IMR-90 (cell line): ENCODE measurements around the gene PRSS12. TPM values are rescaled to one million over a fixed set of nuclear protein-coding genes. Genes with fewer than 3 reads are reported as not detected.

ENCODE experiments used
- ATAC-seq: fragments of 200-7000 bp; cut with Tn5 transposase; 2 replicates; pipeline ENCODE4 v1.9.1; 2020; ENCODE audit warnings: low read depth, mild to moderate bottlenecking, moderate library complexity
- BruUV-seq: library from RNA; stranded (reverse); fragments of 400-500 nt; replicated peaks from 2 replicates; lab custom pipeline; 2021; lab: Mats Ljungman, UMichigan
- CTCF ChIA-PET: fragments of 300-600 bp; formaldehyde crosslinking; extraction: SDS; loops from one replicate; lab custom pipeline; 2021; ENCODE audit warnings: antibody characterized with exemption; lab: Yijun Ruan, JAX
- POLR2A ChIA-PET: fragments of 300-600 bp; sonication (Branson Sonifier 250); formaldehyde crosslinking; loops from one replicate; lab custom pipeline; 2022; ENCODE audit warnings: antibody characterized with exemption; ENCODE audit not compliant: unreplicated experiment; lab: Charles Lee
- DNase-seq: peaks from one replicate; pipeline ENCODE4 v3.0.0; 2013
- H2AFZ ChIP-seq: replicated peaks from 2 replicates; pipeline ENCODE3; 2013; ENCODE audit warnings: low read length, mild to moderate bottlenecking; ENCODE audit not compliant: poor library complexity
- H2AK5ac ChIP-seq: 2 replicates; pipeline ENCODE4 v1.6.1; 2013; ENCODE audit warnings: low read depth, low read length, inconsistent platforms
- H2AK9ac ChIP-seq: replicated peaks from 2 replicates; pipeline ENCODE3; 2013; ENCODE audit warnings: mild to moderate bottlenecking, low read depth, low read length, moderate library complexity; ENCODE audit not compliant: poor library complexity
- H2BK120ac ChIP-seq: 2 replicates; pipeline ENCODE4 v1.6.1; 2013; ENCODE audit warnings: low read depth, low read length, inconsistent platforms
- H2BK15ac ChIP-seq: 3 replicates; pipeline ENCODE4 v1.6.1; 2013; ENCODE audit warnings: low read depth, low read length, inconsistent platforms
- H2BK20ac ChIP-seq: 2 replicates; pipeline ENCODE4 v1.6.1; 2013; ENCODE audit warnings: low read depth, mild to moderate bottlenecking, inconsistent platforms, low read length, moderate library complexity
- H2BK5ac ChIP-seq: 2 replicates; pipeline ENCODE4 v1.6.1; 2013; ENCODE audit warnings: mild to moderate bottlenecking, low read depth, low read length, inconsistent platforms; ENCODE audit not compliant: poor library complexity, severe bottlenecking
- H3K14ac ChIP-seq: replicated peaks from 2 replicates; pipeline ENCODE4 v1.6.1; 2013; ENCODE audit warnings: low read depth, low read length, inconsistent platforms
- H3K18ac ChIP-seq: 2 replicates; pipeline ENCODE4 v1.6.1; 2013; ENCODE audit warnings: low read depth, low read length, control low read depth
- H3K23ac ChIP-seq: 2 replicates; pipeline ENCODE4 v1.6.1; 2013; ENCODE audit warnings: low read depth, low read length, inconsistent platforms
- H3K27ac ChIP-seq: 2 replicates; pipeline ENCODE4 v1.5.1; 2013; ENCODE audit warnings: mild to moderate bottlenecking, control low read depth, low read length; ENCODE audit not compliant: insufficient read depth
- H3K27me3 ChIP-seq: 2 replicates; pipeline ENCODE4 v1.6.1; 2013; ENCODE audit warnings: low read length; ENCODE audit not compliant: control insufficient read depth, insufficient read depth
- H3K36me3 ChIP-seq: 2 replicates; pipeline ENCODE4 v1.6.1; 2013; ENCODE audit warnings: low read length, mixed read lengths; ENCODE audit not compliant: control insufficient read depth, insufficient read depth
- H3K4ac ChIP-seq: 2 replicates; pipeline ENCODE4 v1.6.1; 2013; ENCODE audit warnings: low read depth, low read length, inconsistent platforms
- H3K4me1 ChIP-seq: 2 replicates; pipeline ENCODE4 v1.6.1; 2013; ENCODE audit warnings: low read length, mixed read lengths; ENCODE audit not compliant: control insufficient read depth, insufficient read depth
- H3K4me2 ChIP-seq: 2 replicates; pipeline ENCODE4 v1.6.1; 2013; ENCODE audit warnings: low read depth, mild to moderate bottlenecking, control low read depth, low read length, moderate library complexity
- H3K4me3 ChIP-seq: 2 replicates; pipeline ENCODE4 v1.5.1; 2013; ENCODE audit warnings: low read depth, mild to moderate bottlenecking, control low read depth, low read length, moderate library complexity; ENCODE audit not compliant: insufficient read depth
- H3K56ac ChIP-seq: 2 replicates; pipeline ENCODE4 v1.6.1; 2013; ENCODE audit warnings: low read length, inconsistent platforms; ENCODE audit not compliant: insufficient read depth; ENCODE audit errors: extremely low read depth
- H3K79me1 ChIP-seq, 2 experiments: 2 replicates each; pipeline ENCODE4 v1.6.1; 2013; ENCODE audit warnings: low read length in 2 of 2, inconsistent platforms in 1 of 2, low read depth in 1 of 2
- H3K9ac ChIP-seq: 2 replicates; pipeline ENCODE4 v1.6.1; 2013; ENCODE audit warnings: low read depth, low read length, control low read depth
- H3K9me1 ChIP-seq: 2 replicates; pipeline ENCODE4 v1.6.1; 2013; ENCODE audit warnings: low read length, inconsistent platforms; ENCODE audit not compliant: insufficient read depth
- H3K9me3 ChIP-seq: 2 replicates; pipeline ENCODE4 v1.6.1; 2013; ENCODE audit warnings: low read length; ENCODE audit not compliant: control insufficient read depth, insufficient read depth
- H4K20me1 ChIP-seq: 2 replicates; pipeline ENCODE4 v1.6.1; 2013; ENCODE audit warnings: low read length, inconsistent platforms; ENCODE audit not compliant: insufficient read depth
- H4K5ac ChIP-seq: 2 replicates; pipeline ENCODE4 v1.6.1; 2013; ENCODE audit warnings: mild to moderate bottlenecking, low read depth, low read length, control low read depth
- H4K8ac ChIP-seq, 2 experiments: 2 replicates each; pipeline ENCODE4 v1.6.1; 2013; ENCODE audit warnings: low read depth in 2 of 2, low read length in 2 of 2, control low read depth in 1 of 2, inconsistent platforms in 1 of 2
- H4K91ac ChIP-seq: 2 replicates; pipeline ENCODE4 v1.6.1; 2013; ENCODE audit warnings: low read depth, low read length, inconsistent platforms; ENCODE audit not compliant: insufficient read depth
- NFE2L2 ChIP-seq: fragments of 150-350 bp; IDR thresholded peaks from 2 replicates; pipeline ENCODE4 v1.6.1; 2016; ENCODE audit warnings: low read depth, mild to moderate bottlenecking, low read length
- RCOR1 ChIP-seq: IDR thresholded peaks from 2 replicates; pipeline ENCODE4 v1.6.1; 2012; ENCODE audit warnings: mild to moderate bottlenecking, low read length, improper control_type of control experiment; ENCODE audit not compliant: insufficient replicate concordance
- WGBS, 2 experiments: methylation state at CpG; one replicate each; pipeline versions ENCODE4 v1.1.5 to v1.1.7; 2013; ENCODE audit warnings: missing lambda C conversion rate in 2 of 2; ENCODE audit not compliant: insufficient read length in 1 of 2; ENCODE audit errors: extremely low coverage in 2 of 2; 5-methylcytosine and 5-hydroxymethylcytosine counted together
- dilution Hi-C: fragments of 300-500 bp; cut with HindIII; formaldehyde crosslinking; loops from one replicate; pipeline ENCODE4 v1.14.3; 2018; ENCODE audit warnings: low sequenced_read_pairs; ENCODE audit not compliant: unreplicated experiment
- in situ Hi-C: fragments of 300-500 bp; cut with MboI; formaldehyde crosslinking; loops from 3 replicates; pipeline ENCODE4 v1.14.3; 2019; ENCODE audit warnings: low sequenced_read_pairs, inconsistent platforms, mixed read lengths
- intact Hi-C: fragments of 100-400 bp; cut with micrococcal nuclease; formaldehyde crosslinking; loops from 2 replicates; pipeline ENCODE4 v1.10.0; 2022
- polyA plus RNA-seq, 3 experiments: library from polyadenylated mRNA; depleted of rRNA; stranded (reverse); fragments of >200 nt; gene quantifications; 2 replicates each; pipeline ENCODE4 v1.2.3, GENCODE V29; 2012; ENCODE audit warnings: low replicate concordance in 1 of 3
- total RNA-seq: library from RNA; depleted of rRNA; stranded (reverse); fragments of >200 nt; gene quantifications from 2 replicates; pipeline ENCODE4 v1.2.3, GENCODE V29; 2012
- TF ChIP-seq, protein P1 (sequence below): fragments of 150-350 bp; IDR thresholded peaks from 2 replicates; pipeline ENCODE4 v1.6.1; 2017; ENCODE audit warnings: mild to moderate bottlenecking, antibody characterized with exemption, low read length, low read depth

Gene PRSS12
- total and polyA plus RNA-seq, 2 of the 4 experiments (the other 2 are of a cell fraction), result 51.1 to 71.5 TPM

DNA sequence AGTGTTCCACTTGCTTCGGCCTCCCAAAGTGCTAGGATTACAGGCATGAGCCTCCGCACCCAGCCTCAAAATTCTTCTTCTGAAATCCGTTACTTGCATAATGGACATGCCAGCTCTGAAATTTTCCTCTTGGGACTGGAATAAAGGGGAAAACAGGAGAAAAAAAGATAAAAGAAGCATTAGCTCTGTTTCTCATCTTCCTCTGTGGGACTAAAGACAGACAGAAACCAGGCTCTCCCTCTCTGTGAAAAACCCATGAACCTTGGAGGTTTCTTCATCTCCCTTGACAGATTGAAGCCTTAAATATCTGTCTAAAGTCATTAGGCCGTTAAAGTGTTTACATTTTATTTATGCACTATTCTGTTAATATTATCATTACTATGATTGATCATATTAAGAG lies 19.4 kb upstream of the PRSS12 start:
- no peak overlapping the region for H2AK9ac ChIP-seq
- H4K20me1 ChIP-seq, result no peaks in the 10 kb centered on the region
- H4K5ac ChIP-seq, result no peak overlapping the region
- no peak overlapping the region for H2AK5ac ChIP-seq
- no peak overlapping the region for H2BK120ac ChIP-seq
- no peaks in the 10 kb centered on the region for H3K27me3 ChIP-seq
- ChIA-PET POLR2A (no interaction called here), CTCF (no interaction called here)
- no peak overlapping the region for H2BK20ac ChIP-seq
- DNase-seq (no peak), ATAC-seq (no peak)
- H3K4me1 ChIP-seq, result peaks cover 3% of the 10 kb centered on the region
- H3K4me3 ChIP-seq, result no peak overlapping the region
- no peak overlapping the region for H3K27ac ChIP-seq
- H3K4me2 ChIP-seq, result no peak overlapping the region
- no peak overlapping the region for H3K18ac ChIP-seq
- H2BK15ac ChIP-seq, result no peak overlapping the region
- dilution Hi-C loops (no loop called here), intact Hi-C loops (no loop called here), in situ Hi-C loops (no loop called here)
- no peak overlapping the region for H3K14ac ChIP-seq
- no peak for TF ChIP-seq NFE2L2
- TF ChIP-seq, protein P1, sequence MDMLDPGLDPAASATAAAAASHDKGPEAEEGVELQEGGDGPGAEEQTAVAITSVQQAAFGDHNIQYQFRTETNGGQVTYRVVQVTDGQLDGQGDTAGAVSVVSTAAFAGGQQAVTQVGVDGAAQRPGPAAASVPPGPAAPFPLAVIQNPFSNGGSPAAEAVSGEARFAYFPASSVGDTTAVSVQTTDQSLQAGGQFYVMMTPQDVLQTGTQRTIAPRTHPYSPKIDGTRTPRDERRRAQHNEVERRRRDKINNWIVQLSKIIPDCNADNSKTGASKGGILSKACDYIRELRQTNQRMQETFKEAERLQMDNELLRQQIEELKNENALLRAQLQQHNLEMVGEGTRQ, result no peak
- no peak for TF ChIP-seq RCOR1
- H2AFZ ChIP-seq, result no peak overlapping the region
- BruUV-seq, result no TSS peak
- no peak overlapping the region for H3K23ac ChIP-seq
- no peak overlapping the region for H3K4ac ChIP-seq
- H3K9me1 ChIP-seq, result peaks cover 3% of the 10 kb centered on the region; the same call in 1 of the 2 replicates
- no peak overlapping the region for H3K56ac ChIP-seq
- no CpG with 5 or more reads among the region's 4 CpGs for WGBS, 2 experiments
- H4K91ac ChIP-seq, result no peak overlapping the region
- H2BK5ac ChIP-seq, result no peak overlapping the region
- no peaks in the 10 kb centered on the region for H3K36me3 ChIP-seq
- no peaks in the 10 kb centered on the region for H3K9me3 ChIP-seq
- no peak overlapping the region for H4K8ac ChIP-seq
- H3K79me1 ChIP-seq, result no peaks in the 10 kb centered on the region
- H3K9ac ChIP-seq, result no peak overlapping the region
